ENCODE measurements around the gene TEX2.
A peak's percentile ranks its signal among the peaks of the same experiment; 100 is the strongest.

TEX2 gene

DNA sequence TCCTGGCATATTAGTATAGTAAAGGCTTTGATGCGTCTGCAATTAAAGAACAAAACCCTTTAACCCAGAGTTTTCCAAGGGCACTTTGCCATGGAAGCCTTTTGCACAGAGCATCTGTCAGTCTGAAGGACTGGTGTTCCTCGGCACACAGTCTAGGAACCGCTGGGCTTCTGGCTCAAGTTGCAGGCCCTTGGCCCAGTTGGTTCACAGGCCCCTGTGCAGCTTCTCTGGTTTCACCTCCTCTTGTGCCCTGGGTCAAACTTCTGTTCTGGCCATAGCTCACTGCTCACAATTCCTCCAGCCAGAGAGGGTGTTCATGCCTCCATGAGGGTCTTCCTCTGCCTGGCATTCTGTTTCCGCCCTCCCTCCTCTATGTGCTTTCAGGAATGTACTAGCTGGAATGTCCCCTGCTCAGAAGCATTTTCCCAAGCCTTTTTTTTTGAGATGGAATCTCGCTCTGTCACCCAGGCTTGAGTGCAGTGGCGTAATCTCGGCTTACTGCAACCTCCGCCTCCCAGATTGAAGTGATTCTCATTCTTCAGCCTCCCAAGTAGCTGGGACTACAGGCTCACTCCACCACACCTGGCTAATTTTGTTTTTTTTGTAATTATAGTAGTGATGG is 34.5 kb upstream of the TEX2 start:
- TF ChIP-seq, protein P1, sequence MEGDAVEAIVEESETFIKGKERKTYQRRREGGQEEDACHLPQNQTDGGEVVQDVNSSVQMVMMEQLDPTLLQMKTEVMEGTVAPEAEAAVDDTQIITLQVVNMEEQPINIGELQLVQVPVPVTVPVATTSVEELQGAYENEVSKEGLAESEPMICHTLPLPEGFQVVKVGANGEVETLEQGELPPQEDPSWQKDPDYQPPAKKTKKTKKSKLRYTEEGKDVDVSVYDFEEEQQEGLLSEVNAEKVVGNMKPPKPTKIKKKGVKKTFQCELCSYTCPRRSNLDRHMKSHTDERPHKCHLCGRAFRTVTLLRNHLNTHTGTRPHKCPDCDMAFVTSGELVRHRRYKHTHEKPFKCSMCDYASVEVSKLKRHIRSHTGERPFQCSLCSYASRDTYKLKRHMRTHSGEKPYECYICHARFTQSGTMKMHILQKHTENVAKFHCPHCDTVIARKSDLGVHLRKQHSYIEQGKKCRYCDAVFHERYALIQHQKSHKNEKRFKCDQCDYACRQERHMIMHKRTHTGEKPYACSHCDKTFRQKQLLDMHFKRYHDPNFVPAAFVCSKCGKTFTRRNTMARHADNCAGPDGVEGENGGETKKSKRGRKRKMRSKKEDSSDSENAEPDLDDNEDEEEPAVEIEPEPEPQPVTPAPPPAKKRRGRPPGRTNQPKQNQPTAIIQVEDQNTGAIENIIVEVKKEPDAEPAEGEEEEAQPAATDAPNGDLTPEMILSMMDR (conservative IDR thresholded peaks at IDR 0.05): no peak

DNA sequence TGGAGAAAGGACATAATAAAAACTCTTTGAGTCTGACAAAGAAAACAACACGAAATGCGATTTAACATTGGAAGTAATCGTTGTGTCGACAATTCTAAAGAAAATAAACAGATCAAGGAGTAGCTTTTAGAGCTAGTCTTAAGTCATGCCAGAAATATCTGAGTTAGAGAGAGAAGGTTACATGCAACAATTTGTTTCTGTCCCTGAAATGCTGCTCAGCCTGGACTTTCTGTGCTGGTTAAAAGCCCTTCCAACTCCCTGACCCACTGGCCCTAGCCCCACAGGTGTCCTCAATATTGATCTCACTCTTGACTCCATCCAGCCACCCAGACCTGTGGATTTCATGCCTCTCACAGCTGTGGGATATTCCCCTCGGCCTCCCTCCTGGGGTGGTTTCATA is 33.2 kb upstream of the TEX2 start:
- H3K27ac ChIP-seq: no peak overlapping the region
- TF ChIP-seq, protein P1 (conservative IDR thresholded peaks at IDR 0.05): no peak

More for the DNA sequence above, 34.5 kb upstream of the TEX2 start:
- no peak overlapping the region for H3K27ac ChIP-seq

DNA sequence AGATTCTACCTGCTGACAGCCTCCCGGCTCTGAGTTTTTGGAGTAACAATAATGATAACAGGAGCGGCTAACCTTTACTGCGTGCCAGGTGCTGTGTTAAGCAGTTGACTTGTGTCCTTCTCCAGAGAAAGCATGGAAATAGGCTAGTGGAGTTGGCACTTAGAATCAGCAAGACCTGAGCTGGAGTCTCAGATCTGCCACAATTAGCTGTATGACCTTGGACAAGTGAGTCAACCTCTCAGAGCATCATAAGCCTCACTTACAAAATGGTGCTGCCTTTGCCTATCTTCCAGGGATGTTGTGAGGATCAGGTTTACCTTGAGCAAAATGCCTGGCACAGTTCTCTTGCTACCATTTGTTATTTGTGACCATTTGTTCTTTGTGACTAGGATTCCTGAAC is 32.1 kb upstream of the TEX2 start:
- TF ChIP-seq, protein P1 (conservative IDR thresholded peaks at IDR 0.05): no peak
- no peak overlapping the region for H3K27ac ChIP-seq

DNA sequence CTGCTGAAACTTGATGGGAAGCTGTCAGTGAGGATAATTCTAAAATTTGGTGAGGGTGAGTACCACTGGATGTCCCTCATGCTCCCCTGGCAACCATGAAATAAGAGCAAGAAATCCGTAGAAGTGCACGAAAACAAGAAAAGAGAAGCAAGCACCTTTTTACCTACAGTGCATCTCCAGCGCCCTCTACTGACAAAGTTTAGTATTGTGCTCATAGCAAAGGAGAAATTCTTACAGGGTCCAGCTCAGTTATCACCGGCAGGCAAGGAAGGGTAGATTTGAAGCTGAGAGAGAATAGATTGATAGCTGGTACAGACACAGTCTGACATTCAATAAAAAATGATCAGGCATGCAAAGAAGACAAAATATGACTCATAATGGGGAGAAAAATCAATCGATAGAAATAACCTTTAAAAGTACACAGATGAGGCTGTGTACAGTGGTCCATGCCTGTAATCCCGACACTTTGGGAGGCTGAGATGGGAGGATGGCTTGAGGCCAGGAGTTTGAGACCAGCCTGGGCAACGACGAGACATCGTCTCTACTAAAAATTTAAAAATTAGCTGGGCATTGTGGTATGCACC is 28.3 kb upstream of the TEX2 start:
- TF ChIP-seq, protein P1 (conservative IDR thresholded peaks at IDR 0.05): peak; percentile 60
- no peak overlapping the region for H3K27ac ChIP-seq

DNA sequence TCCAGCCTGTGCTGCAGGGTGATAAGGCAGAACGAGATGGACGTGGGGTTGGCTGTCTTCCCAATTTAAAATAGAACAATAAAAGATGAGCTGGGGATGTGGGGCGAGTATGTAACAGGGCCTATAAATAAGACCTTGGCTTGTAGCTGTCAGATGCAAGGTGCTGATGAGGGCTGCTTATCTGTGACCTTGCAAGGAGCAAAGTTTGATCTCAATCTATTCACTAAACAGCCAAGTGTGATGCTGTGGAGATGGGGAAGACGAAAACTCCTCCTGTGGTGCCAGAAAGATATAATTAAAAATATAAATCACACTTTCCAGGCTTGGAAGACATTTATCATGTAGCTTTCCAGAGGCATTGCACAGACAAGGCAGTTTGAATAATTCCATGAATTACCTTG is 26.7 kb upstream of the TEX2 start:
- peak overlapping the region; percentile 34 for H3K27ac ChIP-seq
- TF ChIP-seq, protein P1 (conservative IDR thresholded peaks at IDR 0.05): no peak

DNA sequence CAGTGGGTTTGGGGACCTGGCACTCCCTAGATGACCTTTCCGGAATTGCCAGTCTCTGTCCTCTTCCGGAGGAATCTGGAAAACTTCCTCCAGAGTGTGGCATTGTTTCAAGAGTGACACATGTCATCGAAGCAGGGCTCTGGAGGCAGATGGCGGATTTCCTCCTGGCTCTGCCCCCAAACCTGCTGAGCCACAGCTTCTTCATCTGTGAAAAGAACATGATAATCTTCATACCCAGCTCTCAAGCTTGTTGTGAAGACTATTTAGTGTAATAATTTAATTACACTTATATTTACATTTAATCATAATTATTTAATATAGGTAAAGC is 19.7 kb upstream of the TEX2 start:
- TF ChIP-seq, protein P1 (conservative IDR thresholded peaks at IDR 0.05): no peak
- H3K27ac ChIP-seq: peak overlapping the region; percentile 64

DNA sequence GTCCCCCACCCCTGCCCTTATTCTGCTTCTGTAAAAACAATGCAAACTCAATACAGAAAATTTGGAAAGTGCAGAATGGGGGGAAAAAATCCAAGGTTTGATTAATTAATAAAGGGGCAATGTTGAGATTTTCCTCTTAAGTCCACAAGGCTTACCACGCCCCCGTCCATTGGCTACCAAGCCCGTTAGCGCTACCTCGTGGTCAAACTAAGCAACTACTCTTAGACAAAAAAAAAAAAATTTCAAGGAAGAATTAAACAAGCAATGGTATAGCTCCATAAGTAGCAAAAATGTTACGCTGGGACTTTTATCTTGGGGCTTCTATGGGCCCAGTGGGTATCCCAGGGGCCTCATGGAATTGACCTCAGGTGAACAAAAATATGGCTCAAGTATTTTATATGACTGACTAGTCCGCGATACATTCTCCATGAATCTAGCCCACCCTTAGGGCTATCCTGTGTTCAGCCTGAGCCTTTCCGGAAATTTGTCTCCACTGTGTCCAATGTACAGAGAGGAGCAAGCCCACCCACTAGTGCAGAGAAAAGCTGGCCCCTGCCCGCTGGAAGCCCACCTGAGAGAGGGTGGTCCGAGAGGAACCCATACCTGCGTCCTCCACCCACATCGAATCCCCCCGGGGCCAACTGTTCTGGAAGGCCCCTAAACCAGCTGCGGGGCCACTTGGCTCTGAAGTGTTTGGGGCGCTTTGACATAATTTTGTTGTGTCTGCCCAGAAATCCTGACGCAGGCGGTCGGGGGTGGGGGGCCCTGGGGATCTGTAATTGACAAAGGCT is 19.1 kb upstream of the TEX2 start:
- TF ChIP-seq, protein P1 (conservative IDR thresholded peaks at IDR 0.05): peak; percentile 90
- peak overlapping the region; percentile 64 for H3K27ac ChIP-seq

Data from VCaP (cell line).